Measurements from ENCODE around the gene ACTR5. TPM values are rescaled to one million over a fixed set of nuclear protein-coding genes. Genes with fewer than 3 reads are reported as not detected.

Gene ACTR5
- total and polyA plus RNA-seq, 7 donors, result 3.8 to 9.3 (median 5.3) TPM

- H3K9me3 ChIP-seq, result no peaks in the 10 kb centered on the region
- no peak overlapping the region for H3K4me3 ChIP-seq
- peaks cover 8 to 73% (median 11%) of the 10 kb centered on the region in 3 donors for H3K27me3 ChIP-seq (ENCODE audit: insufficient read depth in 3 of 3, low read length in 2 of 3)
- ATAC-seq (no peak), DNase-seq (no peak)
- no peak for TF ChIP-seq CTCF (IDR thresholded peaks at IDR 0.05)
- intact Hi-C loops (cut with DNase I), result no loop called here
- H3K27ac ChIP-seq, result no peak overlapping the region
- H3K36me3 ChIP-seq (ENCODE audit: insufficient read depth in 1 of 2, low read depth in 1 of 2), result no peaks in the 10 kb centered on the region
- WGBS, 3 donors, result 75 to 89% (median 79%) methylated on average over 1 of the region's 1 CpG
- H3K4me1 ChIP-seq, result no peaks in the 10 kb centered on the region
These were observed 10.4 kb upstream of the ACTR5 start for GRCh38 chr20:38737887-38738286.

- Histone ChIP-seq H3K36me3 (ENCODE audit: insufficient read depth in 1 of 2, low read depth in 1 of 2) (peaks cover 0 to 7% of the 10 kb centered on the region in 2 donors), H3K27me3 (ENCODE audit: insufficient read depth in 3 of 3, low read length in 2 of 3) (peaks cover 6 to 20% (median 7%) of the 10 kb centered on the region in 3 donors), H3K4me1 (peaks cover 10% of the 10 kb centered on the region), H3K4me3 (no peak overlapping the region), H3K27ac (no peak overlapping the region), H3K9me3 (no peaks in the 10 kb centered on the region)
- intact Hi-C loops (cut with DNase I), result no loop called here
- WGBS, 3 donors, result 90 to 91% (median 90%) methylated on average over 2 of the region's 2 CpGs
- no peak for DNase-seq
- no peak for ATAC-seq
- no peak for TF ChIP-seq CTCF (IDR thresholded peaks at IDR 0.05)
These were observed 2.5 kb upstream of the ACTR5 start for GRCh38 chr20:38745757-38746156.

- Histone ChIP-seq H3K4me3 (peak overlapping the region; percentile 99), H3K9me3 (no peaks in the 10 kb centered on the region), H3K27ac (peak overlapping the region; percentile 87), H3K27me3 (ENCODE audit: insufficient read depth in 3 of 3, low read length in 2 of 3) (peaks cover under 1 to 3% (median 2%) of the 10 kb centered on the region in 3 donors), H3K36me3 (ENCODE audit: insufficient read depth in 1 of 2, low read depth in 1 of 2) (peaks cover 0 to 25% of the 10 kb centered on the region in 2 donors), H3K4me1 (peaks cover 10% of the 10 kb centered on the region)
- no peak for ATAC-seq
- intact Hi-C loops (cut with DNase I), result loop anchor here in 1 of 2 donors (2.0 kb wide), 1 partner anchor 101 kb away; no protein-coding TSS in a partner anchor
- DNase-seq, result no peak
- TF ChIP-seq CTCF (IDR thresholded peaks at IDR 0.05), result no peak
- 11 to 13% (median 13%) methylated on average over 39 of the region's 39 CpGs for WGBS, 3 donors
These were observed 664 bp upstream of the ACTR5 start for GRCh38 chr20:38747495-38748096.

GRCh38 chr20:38748861-38749149 is 545 bp downstream of the ACTR5 start:
- ATAC-seq (no peak), DNase-seq (no peak)
- H3K27me3 ChIP-seq (ENCODE audit: insufficient read depth in 3 of 3, low read length in 2 of 3), result no peaks in the 10 kb centered on the region
- peaks cover 0 to 38% of the 10 kb centered on the region in 2 donors for H3K36me3 ChIP-seq (ENCODE audit: insufficient read depth in 1 of 2, low read depth in 1 of 2)
- peak overlapping the region; percentile 87 for H3K27ac ChIP-seq
- H3K9me3 ChIP-seq, result no peaks in the 10 kb centered on the region
- H3K4me1 ChIP-seq, result peaks cover 10% of the 10 kb centered on the region
- peak overlapping the region; percentile 99 for H3K4me3 ChIP-seq
- no peak for TF ChIP-seq CTCF (IDR thresholded peaks at IDR 0.05)
- WGBS, 3 donors, result 3 to 5% (median 3%) methylated on average over 10 of the region's 10 CpGs
- intact Hi-C loops (cut with DNase I), result loop anchor here in 1 of 2 donors (2.0 kb wide), 1 partner anchor 102 kb away; no protein-coding TSS in a partner anchor

All from psoas muscle (tissue), 8 donors.